HTERT RPE-1 (cell line): ENCODE measurements around the gene CMPK2.

ENCODE experiments used
- in situ Hi-C: fragments of 300-500 bp; cut with MboI; formaldehyde crosslinking; loops from 4 replicates; pipeline ENCODE4 v1.14.3; 2020; ENCODE audit warnings: low sequenced_read_pairs

The CMPK2 gene

DNA sequence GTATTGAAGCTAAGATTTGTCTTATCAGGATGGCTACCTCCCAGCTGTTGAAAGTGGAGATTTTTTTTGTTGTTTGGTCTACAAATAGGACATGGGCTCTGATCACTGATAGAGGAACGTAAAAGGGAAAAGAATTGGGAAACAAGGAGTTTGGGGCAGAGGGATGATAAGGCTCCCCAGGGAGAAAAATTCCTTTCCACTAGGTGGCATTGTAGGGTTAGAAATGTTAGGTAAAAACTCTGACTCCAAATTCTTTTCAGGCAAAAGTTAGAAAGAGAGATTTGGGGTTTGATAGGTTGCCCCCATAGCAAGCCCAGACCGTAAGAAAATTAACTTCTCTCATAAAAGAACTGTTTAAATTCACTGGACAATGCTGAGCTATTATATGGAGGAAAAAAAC, 19.8 kb downstream of the CMPK2 start:
- in situ Hi-C loops: no loop called here

DNA sequence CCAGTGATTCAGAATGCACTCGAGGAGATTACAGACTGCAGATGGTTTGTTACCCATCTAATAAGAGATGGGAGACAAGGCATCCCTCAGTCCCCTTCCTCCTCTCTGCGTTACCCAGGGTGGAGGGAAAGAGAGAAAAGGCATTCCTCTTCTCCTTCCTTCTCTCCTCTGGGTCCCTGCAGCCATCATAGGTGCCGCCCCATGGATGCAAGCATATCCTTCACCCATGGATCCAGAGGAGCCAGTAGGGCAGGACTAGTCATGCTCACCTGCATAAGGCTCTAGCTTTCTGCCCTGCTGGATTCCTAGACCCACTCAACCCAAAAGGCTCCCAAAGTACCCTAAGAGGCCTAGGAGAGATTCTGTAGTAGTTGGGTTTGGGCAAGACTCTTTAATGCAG, 20.4 kb downstream of the CMPK2 start:
- in situ Hi-C loops: no loop called here

DNA sequence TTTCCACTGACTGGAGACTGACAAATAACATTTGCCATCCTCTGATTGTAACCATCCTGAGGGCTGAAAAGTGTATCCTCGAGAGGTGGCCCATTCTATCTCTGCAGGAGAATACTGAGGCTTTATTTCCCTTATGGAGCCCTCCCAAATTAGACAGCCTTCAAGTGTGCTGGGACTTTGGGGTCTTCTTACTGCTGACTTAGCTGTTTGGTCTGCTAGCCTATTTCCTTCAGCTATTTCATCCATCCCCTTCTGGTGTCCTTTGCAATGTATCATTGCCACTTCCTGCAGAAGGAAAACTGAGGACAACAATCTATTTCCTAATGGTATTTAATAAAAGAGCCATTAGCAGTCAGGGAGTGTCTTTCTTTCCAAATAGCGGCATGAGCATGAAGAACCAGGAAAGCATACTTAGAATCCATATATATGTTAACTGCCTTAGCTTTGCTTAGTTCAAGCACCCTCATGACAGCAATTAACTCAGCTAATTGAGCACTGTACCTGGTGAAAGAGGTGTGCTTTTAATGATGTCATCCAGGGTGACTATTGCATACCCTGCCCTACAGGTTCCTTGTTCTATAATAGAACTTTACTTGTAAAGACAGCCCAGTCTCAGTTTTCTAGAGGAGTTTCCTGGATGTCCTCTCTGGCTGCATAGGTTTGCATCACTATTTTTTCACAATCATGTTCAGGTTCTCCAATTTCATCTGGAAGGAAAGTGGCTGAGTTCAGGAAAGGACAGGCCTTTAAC, 24.0 kb downstream of the CMPK2 start:
- in situ Hi-C loops: no loop called here

DNA sequence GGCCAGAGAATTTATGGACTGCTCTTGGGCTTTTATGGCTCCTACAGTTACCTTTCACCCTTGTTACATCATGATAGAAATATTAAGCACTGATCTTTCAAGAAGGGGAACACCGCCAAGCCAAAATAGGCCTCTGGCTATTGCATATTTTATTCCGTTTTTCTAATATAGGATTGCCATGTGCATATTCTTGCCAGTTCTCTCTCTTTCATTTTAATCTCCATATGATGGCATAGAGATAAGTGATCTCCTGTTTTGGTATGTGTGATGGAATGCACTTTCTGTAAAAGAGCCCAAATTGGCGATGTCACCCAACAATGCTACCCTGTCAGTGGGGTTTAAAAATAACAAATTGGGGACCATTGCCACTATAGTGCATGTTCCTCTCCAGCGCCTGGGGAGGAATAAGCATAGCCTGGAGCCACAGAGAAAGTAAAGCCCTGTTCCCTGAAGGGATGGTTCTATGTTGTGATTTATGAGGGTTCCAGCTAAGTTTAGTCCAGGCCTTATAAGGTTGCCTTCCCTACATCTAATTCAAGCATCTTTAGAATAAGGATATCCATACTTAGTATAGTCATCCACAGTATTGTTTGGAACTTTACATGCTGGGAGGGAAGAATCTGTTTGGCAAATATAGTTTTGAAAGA, 26.9 kb downstream of the CMPK2 start:
- in situ Hi-C loops: no loop called here

DNA sequence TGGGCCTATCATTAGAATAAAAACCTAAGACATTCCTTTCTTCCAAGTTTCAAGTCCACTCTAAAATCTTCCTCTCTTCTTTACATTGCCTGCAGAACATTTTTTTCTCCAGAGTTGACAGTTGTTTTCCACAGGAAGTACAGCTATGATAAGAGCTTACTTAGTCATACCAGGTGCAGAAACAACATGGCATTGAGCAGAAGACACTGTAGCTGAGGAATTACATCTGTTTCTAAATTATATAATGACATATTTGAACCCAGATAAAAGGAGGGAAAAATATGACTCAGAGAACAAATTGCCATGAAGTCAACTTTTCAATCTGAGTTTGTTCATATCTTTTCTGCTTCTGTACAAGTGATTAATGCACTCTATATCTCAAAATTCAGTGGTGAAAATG, 30.2 kb downstream of the CMPK2 start:
- in situ Hi-C loops: no loop called here

DNA sequence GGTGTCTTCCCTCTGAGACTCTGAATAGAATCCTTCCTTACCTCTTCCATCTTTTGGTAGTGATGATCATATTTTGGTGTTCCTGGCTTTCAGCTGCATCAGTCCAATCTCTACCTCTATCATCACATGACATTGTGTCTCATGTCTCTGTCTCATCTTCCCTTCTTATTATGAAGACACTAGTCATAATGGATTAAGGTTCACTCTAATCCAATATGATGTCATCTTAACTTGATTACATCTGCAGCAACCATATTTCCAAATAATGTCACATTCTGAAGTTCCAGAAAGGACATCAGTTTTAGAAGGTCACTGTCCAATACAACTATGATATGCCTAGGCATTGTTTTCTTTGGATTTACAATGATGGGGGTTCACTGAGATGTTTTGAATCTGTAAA, 31.5 kb downstream of the CMPK2 start:
- in situ Hi-C loops: no loop called here

DNA sequence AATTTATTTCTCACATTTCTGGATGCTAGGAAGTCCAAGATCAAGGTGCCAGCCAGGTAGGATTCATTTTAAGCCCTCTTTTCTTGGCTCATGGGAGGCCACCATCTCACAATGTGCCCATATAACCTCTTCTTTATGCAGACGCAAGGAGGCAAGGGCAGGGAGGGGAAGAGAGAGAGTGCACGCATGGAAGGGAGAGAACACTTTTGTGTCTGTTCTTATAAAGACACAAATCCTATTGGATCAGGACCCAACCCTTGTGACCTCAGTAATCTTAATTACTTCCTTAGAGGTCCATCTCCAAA, 32.5 kb downstream of the CMPK2 start:
- in situ Hi-C loops: no loop called here

DNA sequence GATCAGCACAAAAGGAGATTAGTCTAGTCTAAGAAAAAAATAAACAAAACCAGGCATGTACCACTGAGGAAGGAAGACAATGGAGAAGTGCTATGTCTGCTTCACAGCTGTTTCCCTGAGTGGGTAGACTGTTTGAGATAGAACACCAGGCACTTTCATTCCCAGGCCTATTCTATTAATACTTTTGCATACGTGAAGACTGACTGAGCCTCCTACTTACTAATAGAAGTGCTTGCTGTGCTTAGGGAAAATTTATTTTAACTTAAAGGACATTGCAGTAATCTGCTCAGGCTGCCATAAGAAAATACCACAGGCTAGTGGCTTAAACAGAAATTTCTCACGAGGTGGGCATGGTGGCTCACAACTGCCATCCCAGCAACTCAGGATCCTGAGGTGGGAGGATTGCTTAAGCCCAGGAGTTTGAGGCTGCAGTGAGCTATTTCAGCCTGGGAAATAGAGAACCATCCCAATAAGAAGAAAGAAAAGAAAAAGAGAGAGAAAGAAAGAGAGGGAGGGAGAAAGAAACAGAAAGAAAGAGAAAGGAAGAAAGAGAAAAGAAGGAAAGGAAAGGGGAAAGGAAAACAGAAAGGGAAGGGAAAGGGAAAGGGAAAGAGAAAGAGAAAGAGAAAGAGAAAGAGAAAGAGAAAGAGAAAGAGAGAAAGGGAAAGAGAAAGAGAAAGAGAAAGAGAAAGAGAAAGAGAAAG, 33.0 kb downstream of the CMPK2 start:
- in situ Hi-C loops: no loop called here

DNA sequence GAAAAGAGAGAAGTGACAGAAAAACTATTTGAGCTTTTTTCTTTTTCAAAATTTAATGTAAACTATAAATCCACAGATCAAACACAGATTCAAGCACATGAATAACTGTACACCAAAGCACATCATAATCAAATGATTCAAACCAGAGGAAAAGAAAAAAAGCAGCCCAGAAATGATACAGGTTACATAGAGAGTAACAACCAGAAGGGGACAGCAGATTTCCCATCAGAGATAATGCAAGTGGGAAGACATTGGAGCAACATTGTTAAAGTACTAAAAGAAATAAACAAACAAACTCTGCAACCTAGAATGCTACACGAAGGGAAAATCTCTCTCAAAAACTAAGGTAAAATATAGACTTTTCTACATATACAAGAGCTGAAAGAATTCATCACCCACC, 34.5 kb downstream of the CMPK2 start:
- in situ Hi-C loops: no loop called here

DNA sequence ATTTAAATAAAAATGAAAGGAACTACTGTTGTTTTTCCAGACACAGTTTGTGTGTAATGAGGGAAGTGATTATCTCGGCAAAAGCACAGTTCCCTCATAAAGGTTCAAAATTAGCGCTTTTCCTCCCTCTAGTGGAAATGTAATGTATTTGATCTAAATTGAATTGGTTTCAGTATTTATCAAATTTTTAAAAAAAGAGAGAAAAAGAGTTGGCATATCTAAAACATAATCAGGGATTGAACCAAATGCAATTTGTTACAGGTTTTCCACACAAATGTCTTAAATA, 37.5 kb downstream of the CMPK2 start:
- in situ Hi-C loops: no loop called here

DNA sequence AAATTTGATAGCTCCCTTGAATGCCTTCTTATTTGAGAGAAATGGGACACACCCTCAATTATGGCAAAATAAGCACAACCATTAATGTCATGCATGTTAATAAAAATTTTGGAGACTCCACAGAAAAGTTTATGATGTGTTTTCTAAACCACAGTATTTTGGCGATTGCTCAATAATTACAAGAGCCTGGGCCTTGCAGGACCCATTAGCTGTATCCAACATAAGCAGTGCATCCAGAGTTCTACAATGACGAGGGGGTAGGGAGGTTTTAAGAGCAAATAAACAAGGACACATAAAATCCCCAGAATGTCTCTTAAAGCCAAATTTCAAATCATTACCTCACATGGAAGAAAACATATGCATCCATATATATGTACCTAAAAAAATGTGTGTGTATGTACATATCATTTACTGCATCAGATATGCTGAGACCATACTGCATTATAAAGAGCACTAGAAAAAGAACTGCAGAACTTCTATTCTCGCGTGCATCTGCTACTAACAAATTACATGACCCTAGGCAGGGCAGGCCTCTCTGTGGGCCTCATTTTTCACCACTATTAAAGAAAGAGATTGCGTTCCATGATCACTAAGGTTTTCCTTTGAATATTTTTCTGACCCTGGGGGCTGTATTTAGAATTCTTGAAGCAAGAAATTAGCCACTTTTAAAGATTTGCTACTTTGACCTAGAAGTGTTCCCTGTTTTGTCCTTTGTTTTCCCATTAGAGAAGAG, 38.0 kb downstream of the CMPK2 start:
- in situ Hi-C loops: no loop called here

DNA sequence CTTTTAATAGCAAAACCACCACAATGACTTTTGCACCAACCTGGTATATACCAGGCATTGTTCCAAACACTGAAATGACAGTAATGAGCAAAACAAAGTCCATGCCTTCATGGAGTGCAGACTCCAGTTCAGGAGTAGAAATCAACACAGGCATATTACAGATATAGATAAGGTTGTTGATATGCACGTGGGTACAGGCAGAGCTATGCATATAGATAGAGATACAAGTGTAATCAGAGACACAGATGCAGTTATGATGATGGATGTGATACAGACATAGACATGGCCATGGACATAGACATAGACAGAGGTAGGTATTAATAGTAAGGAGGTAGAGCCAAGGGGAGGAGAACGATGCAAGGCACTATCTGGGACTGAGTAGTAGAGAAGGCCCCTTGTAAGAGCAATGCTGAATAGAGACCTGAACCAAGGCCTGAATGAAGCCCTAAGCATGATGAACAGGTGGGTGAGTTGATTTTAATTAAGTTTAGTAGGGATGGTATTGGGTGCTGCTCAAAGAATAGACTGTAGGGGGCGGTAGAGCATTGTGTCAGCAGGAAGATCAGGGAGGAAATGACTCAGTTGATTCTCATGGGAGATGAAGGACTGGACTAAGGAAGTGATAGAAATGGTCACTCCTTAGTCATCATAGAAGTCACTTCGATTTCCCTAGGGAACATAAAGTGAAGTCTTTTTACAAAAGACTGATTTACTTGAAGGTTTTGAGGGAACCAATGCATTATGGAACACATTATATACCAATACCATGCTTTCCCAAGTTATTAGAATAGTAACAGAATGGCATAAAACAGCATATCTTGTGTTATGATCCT, 39.4 kb downstream of the CMPK2 start:
- in situ Hi-C loops: no loop called here

DNA sequence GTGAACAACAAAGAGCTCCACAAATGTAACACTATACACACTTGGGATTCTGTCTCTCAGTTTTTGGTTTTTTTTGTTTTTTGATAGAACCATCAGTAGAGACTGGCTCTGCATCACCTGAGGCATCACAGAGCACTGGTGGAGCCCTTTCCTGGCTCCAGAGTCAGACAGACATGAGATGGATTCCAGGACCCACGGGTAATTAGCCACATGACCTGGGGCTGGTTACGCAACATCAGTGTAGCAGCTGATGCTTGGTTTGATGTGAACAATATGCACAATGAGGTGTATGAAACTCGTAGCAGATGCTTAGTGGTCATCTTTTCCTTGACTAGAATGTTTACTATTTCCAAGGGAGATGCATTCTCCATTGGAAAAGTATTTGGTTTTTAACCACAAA, 40.7 kb downstream of the CMPK2 start:
- in situ Hi-C loops: no loop called here

DNA sequence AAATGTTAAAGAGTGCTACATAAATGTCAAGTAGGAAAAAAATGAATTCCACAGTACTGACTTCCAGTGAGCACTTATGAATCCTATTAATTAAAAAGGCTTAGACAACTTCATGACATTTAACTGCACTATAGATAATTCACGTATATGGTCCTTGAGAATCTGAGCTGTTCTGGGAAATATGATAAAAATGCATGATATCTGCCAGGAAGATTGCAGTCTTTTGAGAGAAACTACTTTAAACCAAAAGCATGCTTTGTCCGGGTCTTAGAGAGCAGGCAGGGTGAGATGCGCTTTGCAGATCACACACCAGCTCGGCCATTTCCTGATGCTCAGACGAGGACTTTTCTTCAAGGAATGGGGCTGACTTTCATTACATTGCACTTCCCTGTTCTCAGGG, 42.6 kb downstream of the CMPK2 start:
- in situ Hi-C loops: no loop called here

DNA sequence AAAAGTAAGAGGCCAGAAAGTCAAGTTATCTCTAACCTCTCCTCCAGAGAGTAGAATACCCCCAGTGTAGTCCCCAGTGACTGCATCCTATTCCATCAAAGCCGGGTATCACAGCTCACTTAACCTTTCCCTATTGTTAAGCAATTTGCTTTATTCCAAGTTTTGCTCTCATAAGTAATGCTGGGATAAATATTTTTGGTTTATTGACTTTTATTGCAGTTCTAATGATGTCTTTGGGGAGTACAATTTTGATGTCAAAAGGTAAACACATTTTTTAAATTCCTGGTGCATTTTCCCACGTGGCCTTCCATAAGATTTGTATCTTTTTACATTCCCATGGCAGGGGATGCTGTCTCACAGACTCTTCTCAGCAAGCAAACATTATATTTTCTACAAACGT, 43.3 kb downstream of the CMPK2 start:
- in situ Hi-C loops: no loop called here

DNA sequence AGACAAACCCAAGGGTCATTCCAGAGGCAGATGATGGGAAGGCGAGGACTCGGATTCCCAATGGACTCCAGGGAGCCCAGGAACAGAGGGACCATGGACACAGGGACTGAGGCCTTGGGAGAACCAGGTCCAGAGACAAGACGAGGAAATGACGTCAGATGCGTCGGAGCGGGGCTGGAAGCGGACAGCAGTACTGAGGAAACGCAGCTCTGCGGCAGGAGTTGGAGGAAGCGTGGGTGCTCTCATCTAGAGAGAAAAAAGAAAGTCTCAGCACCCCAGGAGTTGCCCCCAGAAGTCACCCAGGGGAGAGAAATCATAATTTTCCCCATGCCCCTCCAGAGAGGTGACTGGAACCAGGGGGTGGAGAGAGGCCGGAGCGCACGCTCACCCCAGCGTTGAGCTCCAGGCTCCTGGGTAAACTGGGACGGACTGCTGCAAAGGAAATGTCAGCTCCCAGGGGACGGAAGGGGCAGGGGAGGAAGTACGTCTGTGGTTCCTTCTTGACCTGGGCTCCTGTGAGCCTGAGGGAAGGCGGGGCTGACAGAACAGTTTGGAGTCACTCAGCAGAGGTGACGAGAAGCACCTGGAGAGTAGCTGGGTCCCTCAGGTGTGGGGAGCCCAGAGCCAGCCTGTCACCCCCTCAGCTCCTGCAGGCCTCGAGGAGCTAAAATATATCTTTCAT, 44.7 kb downstream of the CMPK2 start:
- in situ Hi-C loops: no loop called here

DNA sequence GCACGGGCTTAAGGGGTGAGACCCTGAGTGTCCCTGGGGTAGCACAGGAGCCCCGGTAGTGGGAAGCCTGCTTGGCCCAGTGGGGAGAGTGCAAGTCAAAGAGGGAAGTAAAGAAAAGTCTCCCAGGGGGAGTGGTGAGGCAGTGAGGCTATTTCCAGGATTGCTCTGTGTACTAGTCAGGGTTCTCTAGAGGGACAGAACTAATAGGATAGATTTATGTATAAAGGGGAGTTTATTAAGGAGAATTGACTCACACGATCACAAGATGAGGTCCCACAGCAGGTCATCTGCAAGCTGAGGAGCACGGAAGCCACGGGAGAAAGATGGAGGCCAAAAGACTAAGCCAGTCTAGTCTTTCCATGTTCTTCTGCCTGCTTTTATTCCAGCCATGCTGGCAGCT, 45.5 kb downstream of the CMPK2 start:
- in situ Hi-C loops: no loop called here

DNA sequence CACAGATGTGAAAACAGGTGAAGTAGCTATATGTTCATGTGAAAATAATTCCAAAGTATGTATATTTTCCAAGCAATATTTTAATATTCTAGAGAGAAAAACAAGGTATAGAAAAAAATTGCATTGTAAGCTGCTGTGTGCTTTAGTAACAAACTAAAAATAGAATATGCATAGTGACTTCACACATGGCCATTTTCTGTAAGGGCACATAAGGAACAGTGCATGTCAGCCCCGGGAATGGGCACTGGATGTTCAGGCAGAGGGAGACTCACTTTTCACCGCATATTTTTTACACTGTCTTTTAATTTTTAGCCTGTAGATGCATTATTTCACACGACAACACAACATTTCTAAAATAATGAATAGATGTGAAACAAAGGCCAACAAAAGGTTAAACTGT, 46.0 kb downstream of the CMPK2 start:
- in situ Hi-C loops: no loop called here

DNA sequence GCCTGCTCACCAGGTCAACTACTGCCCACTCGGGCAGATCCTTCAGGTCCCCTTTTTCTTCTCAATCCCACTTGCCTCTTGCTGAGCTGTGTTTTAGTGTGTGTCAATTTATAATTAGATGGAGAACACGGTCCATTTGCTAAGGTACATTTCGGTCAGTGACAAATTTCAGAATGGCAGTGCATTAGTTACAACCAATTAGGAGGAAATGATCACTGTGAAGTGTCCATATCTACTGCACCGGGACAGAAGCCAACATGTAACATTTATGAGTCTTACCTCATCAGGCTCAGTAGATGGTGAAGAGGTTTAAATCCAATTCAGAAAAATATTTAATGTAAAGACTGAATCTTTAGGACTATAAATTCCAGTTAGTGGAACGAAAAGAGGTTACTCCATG, 47.7 kb downstream of the CMPK2 start:
- in situ Hi-C loops: no loop called here

DNA sequence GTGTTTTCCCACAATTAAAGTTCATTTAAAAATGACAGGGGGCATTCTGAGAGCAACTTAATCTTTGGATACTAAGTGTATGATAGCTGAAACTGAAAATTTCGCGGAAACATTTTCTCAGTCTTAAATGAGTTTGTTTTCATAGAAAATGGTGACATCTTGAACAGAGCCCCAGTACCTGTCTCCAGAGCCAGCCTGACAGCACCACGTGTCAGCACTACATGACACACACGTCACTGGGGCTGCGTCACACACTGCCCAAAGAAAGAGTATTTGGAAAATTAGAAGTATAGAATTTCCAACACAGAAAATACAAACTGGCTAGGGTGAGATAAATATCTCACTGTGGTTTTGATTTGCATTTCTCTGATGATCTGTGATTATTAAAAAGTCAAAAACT, 50.8 kb downstream of the CMPK2 start:
- in situ Hi-C loops: no loop called here

DNA sequence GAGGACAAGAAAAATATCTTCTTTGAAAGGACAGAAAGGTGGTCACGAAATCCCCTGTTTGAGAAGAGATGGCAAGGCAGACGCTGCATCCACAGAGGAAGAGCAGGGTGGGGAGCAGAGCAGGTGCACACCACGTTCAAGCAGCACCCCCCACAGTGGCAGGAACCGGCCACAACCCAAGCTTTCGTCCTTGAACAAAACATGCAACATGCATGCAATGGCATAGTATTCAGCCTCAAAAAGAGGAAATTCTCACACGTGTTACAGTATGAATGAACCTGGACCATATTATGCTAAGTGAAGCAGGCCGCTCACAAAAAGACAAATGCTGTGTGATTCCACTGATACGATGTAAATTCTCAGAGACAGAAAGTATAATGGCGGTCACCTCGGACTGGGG, 51.4 kb downstream of the CMPK2 start:
- in situ Hi-C loops: no loop called here
